H9 (cell line): ENCODE results near the gene DCST1. TPM values are rescaled to one million over a fixed set of nuclear protein-coding genes. Genes with fewer than 3 reads are reported as not detected.

Experiments used
- DNase-seq: peaks from one replicate; pipeline ENCODE4 v3.0.0-alpha.2; 2017
- H2AFZ ChIP-seq: one replicate; pipeline ENCODE4 v1.6.1; 2013; ENCODE audit warnings: mild to moderate bottlenecking, low read length, control low read depth, moderate library complexity
- H2AK5ac ChIP-seq: 2 replicates; pipeline ENCODE4 v1.6.1; 2013; ENCODE audit warnings: low read length, control low read depth, mixed read lengths; ENCODE audit not compliant: insufficient read length
- H2BK120ac ChIP-seq: one replicate; pipeline ENCODE4 v1.6.1; 2013; ENCODE audit warnings: low read depth, mild to moderate bottlenecking, low read length, control low read depth, inconsistent platforms; ENCODE audit not compliant: poor library complexity, severe bottlenecking
- H2BK12ac ChIP-seq: 2 replicates; pipeline ENCODE4 v1.6.1; 2013; ENCODE audit warnings: low read length, control low read depth, mixed read lengths, low read depth; ENCODE audit not compliant: insufficient read length
- H2BK15ac ChIP-seq: 2 replicates; pipeline ENCODE4 v1.6.1; 2013; ENCODE audit warnings: low read depth, low read length, control low read depth
- H2BK20ac ChIP-seq: one replicate; pipeline ENCODE4 v1.6.1; 2013; ENCODE audit warnings: low read depth, mild to moderate bottlenecking, low read length, control low read depth, inconsistent platforms; ENCODE audit not compliant: poor library complexity, severe bottlenecking
- H2BK5ac ChIP-seq: 2 replicates; pipeline ENCODE4 v1.6.1; 2013; ENCODE audit warnings: low read length, control low read depth, mixed read lengths; ENCODE audit not compliant: insufficient read length
- H3K14ac ChIP-seq: 2 replicates; pipeline ENCODE4 v1.6.1; 2013; ENCODE audit warnings: low read length, control low read depth; ENCODE audit not compliant: insufficient read depth
- H3K18ac ChIP-seq: 2 replicates; pipeline ENCODE4 v1.6.1; 2013; ENCODE audit warnings: low read depth, mild to moderate bottlenecking, mixed read lengths, low read length, control low read depth; ENCODE audit not compliant: insufficient read length
- H3K23ac ChIP-seq: 2 replicates; pipeline ENCODE4 v1.6.1; 2013; ENCODE audit warnings: low read length, control low read depth, mixed read lengths, low read depth; ENCODE audit not compliant: insufficient read length
- H3K23me2 ChIP-seq: 2 replicates; pipeline ENCODE4 v1.6.1; 2013; ENCODE audit warnings: low read depth, mild to moderate bottlenecking, mixed read lengths, low read length, control low read depth; ENCODE audit not compliant: insufficient read length, poor library complexity, severe bottlenecking
- H3K27ac ChIP-seq: 2 replicates; pipeline ENCODE4 v1.5.1; 2013; ENCODE audit warnings: low read length, control low read depth, mixed read lengths, low read depth; ENCODE audit not compliant: insufficient read length
- H3K27me3 ChIP-seq: 2 replicates; pipeline ENCODE4 v1.6.1; 2013; ENCODE audit warnings: low read length, control low read depth, inconsistent platforms; ENCODE audit not compliant: insufficient read depth
- H3K4ac ChIP-seq: 2 replicates; pipeline ENCODE4 v1.6.1; 2013; ENCODE audit warnings: low read depth, mild to moderate bottlenecking, control low read depth, inconsistent platforms, low read length, moderate library complexity
- H3K4me1 ChIP-seq: 2 replicates; pipeline ENCODE4 v1.6.1; 2013; ENCODE audit warnings: low read length, control low read depth, inconsistent platforms; ENCODE audit not compliant: insufficient read depth
- H3K4me2 ChIP-seq: 2 replicates; pipeline ENCODE4 v1.6.1; 2013; ENCODE audit warnings: low read length, control low read depth, mixed read lengths; ENCODE audit not compliant: insufficient read length, insufficient read depth
- H3K56ac ChIP-seq: 2 replicates; pipeline ENCODE4 v1.6.1; 2013; ENCODE audit warnings: low read depth, mild to moderate bottlenecking, mixed read lengths, low read length, control low read depth; ENCODE audit not compliant: insufficient read length
- H3K79me1 ChIP-seq: 2 replicates; pipeline ENCODE4 v1.6.1; 2013; ENCODE audit warnings: low read depth, mild to moderate bottlenecking, moderate library complexity, low read length, control low read depth, inconsistent platforms; ENCODE audit not compliant: insufficient read depth, poor library complexity, severe bottlenecking
- H3K79me2 ChIP-seq: 2 replicates; pipeline ENCODE4 v1.6.1; 2013; ENCODE audit warnings: low read length, control low read depth, inconsistent platforms; ENCODE audit not compliant: insufficient read depth
- H3K9ac ChIP-seq: 2 replicates; pipeline ENCODE4 v1.6.1; 2013; ENCODE audit warnings: low read length, control low read depth, mixed read lengths; ENCODE audit not compliant: insufficient read length; ENCODE audit errors: extremely low read depth
- H3K9me3 ChIP-seq: one replicate; pipeline ENCODE4 v1.6.1; 2013; ENCODE audit warnings: low read depth, low read length, inconsistent platforms; ENCODE audit not compliant: control insufficient read depth
- H3T11ph ChIP-seq: one replicate; pipeline ENCODE4 v1.6.1; 2013; ENCODE audit warnings: mild to moderate bottlenecking, low read length, control low read depth, inconsistent platforms
- H4K20me1 ChIP-seq: one replicate; pipeline ENCODE4 v1.6.1; 2013; ENCODE audit not compliant: control insufficient read depth, insufficient read length, insufficient read depth
- H4K5ac ChIP-seq: 2 replicates; pipeline ENCODE4 v1.6.1; 2013; ENCODE audit warnings: low read depth, mild to moderate bottlenecking, mixed read lengths, low read length, control low read depth; ENCODE audit not compliant: insufficient read length
- H4K8ac ChIP-seq: replicated peaks from 2 replicates; pipeline ENCODE4 v1.6.1; 2013; ENCODE audit warnings: low read length, control low read depth, mixed read lengths, low read depth; ENCODE audit not compliant: insufficient read length
- H4K91ac ChIP-seq: 2 replicates; pipeline ENCODE4 v1.6.1; 2013; ENCODE audit warnings: low read depth, mild to moderate bottlenecking, moderate library complexity, mixed read lengths, low read length, control low read depth; ENCODE audit not compliant: insufficient read length
- H3K27ac Mint-ChIP-seq, 3 experiments: 2 replicates in 2 of 3; 3 replicates in 1 of 3; pipeline ENCODE4 v1.8.0; 2020 to 2021; ENCODE audit warnings: mixed read lengths in 3 of 3, mild to moderate bottlenecking in 1 of 3, moderate library complexity in 1 of 3
- H3K27me3 Mint-ChIP-seq: 2 replicates; pipeline ENCODE4 v1.8.0; 2021; ENCODE audit warnings: low read depth, mild to moderate bottlenecking, moderate library complexity, mixed read lengths
- H3K36me3 Mint-ChIP-seq, 3 experiments: 2 replicates in 2 of 3; 3 replicates in 1 of 3; pipeline ENCODE4 v1.8.0; 2020 to 2021; ENCODE audit warnings: low read depth in 3 of 3, mixed read lengths in 3 of 3; ENCODE audit not compliant: insufficient read depth in 1 of 3
- H3K4me1 Mint-ChIP-seq, 2 experiments: 2 replicates each; pipeline ENCODE4 v1.8.0; 2020; ENCODE audit warnings: mixed read lengths in 2 of 2
- H3K4me3 Mint-ChIP-seq, 2 experiments: 2 replicates in 1 of 2; 3 replicates in 1 of 2; pipeline ENCODE4 v1.8.0; 2020 to 2021; ENCODE audit warnings: mild to moderate bottlenecking in 2 of 2, mixed read lengths in 2 of 2, moderate library complexity in 1 of 2
- H3K9me3 Mint-ChIP-seq, 2 experiments: 2 replicates in 1 of 2; 3 replicates in 1 of 2; pipeline ENCODE4 v1.8.0; 2020; ENCODE audit warnings: mild to moderate bottlenecking in 2 of 2, mixed read lengths in 2 of 2, moderate library complexity in 1 of 2
- WGBS: extraction: QIAGEN DNeasy Blood & Tissue Kit; methylation state at CpG from one replicate; pipeline ENCODE4 v1.1.7; 2013; ENCODE audit warnings: missing lambda C conversion rate, low lambda C conversion rate, mixed read lengths; ENCODE audit not compliant: insufficient read length; ENCODE audit errors: extremely low coverage; 5-methylcytosine and 5-hydroxymethylcytosine counted together
- total RNA-seq: library from RNA; stranded (reverse); gene quantifications from 2 replicates; pipeline ENCODE4 v1.2.1, GENCODE V29; 2021
- TF ChIP-seq, protein P1 (sequence below): fragments of 200-600 bp; sonication (generic); conservative IDR thresholded peaks from 3 replicates; pipeline ENCODE4 v1.8.0; 2021; ENCODE audit warnings: antibody characterized with exemption, mild to moderate bottlenecking

Gene DCST1
- total RNA-seq, 1 experiment from 2014 or later = not detected

DNA sequence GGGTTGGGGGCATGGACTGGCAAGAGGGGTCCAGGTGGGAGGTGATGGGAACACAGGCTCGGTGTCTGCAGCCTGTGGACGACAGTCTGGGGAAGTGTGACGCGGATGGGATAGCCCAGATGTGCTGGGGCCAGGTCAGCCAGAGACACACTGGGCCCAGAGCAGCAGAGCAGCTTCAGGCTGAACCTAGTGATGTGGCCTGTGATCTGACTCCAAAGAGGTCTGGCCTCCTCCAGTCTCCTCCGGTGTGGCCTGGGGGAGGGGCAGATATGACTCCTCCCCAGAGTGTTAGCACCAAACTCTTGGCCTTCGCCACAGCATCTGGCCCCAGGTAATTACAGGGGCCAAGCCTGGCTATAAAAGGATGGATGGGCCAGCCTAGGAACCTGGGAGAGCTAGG is 58.5 kb downstream of the DCST1 start:
- H3K23me2 ChIP-seq = peaks cover 6% of the 10 kb centered on the region
- no peak overlapping the region for H3K27ac Mint-ChIP-seq
- H3K36me3 Mint-ChIP-seq = 0 out of 7 replicates have a peak, but pooled peaks cover 0 to 4% (median 0%) of the 10 kb centered on the region in 3 experiments
- H2BK15ac ChIP-seq = no peak overlapping the region
- no peaks in the 10 kb centered on the region for H3K79me1 ChIP-seq
- H3K14ac ChIP-seq = no peak overlapping the region
- no peak overlapping the region for H2BK5ac ChIP-seq
- H3K9me3 ChIP-seq = no peaks in the 10 kb centered on the region
- no peaks in the 10 kb centered on the region for H3K4me1 ChIP-seq
- no peak overlapping the region for H3K27ac ChIP-seq
- peaks cover 2% of the 10 kb centered on the region; the same call in 1 of the 2 replicates for H3K27me3 ChIP-seq
- H3T11ph ChIP-seq = no peak overlapping the region
- no peak for DNase-seq
- H3K23ac ChIP-seq = no peak overlapping the region
- no peak overlapping the region for H3K4me3 Mint-ChIP-seq
- TF ChIP-seq, protein P1, sequence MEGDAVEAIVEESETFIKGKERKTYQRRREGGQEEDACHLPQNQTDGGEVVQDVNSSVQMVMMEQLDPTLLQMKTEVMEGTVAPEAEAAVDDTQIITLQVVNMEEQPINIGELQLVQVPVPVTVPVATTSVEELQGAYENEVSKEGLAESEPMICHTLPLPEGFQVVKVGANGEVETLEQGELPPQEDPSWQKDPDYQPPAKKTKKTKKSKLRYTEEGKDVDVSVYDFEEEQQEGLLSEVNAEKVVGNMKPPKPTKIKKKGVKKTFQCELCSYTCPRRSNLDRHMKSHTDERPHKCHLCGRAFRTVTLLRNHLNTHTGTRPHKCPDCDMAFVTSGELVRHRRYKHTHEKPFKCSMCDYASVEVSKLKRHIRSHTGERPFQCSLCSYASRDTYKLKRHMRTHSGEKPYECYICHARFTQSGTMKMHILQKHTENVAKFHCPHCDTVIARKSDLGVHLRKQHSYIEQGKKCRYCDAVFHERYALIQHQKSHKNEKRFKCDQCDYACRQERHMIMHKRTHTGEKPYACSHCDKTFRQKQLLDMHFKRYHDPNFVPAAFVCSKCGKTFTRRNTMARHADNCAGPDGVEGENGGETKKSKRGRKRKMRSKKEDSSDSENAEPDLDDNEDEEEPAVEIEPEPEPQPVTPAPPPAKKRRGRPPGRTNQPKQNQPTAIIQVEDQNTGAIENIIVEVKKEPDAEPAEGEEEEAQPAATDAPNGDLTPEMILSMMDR = no peak
- no peak overlapping the region for H3K4ac ChIP-seq
- no CpG with 5 or more reads among the region's 6 CpGs for WGBS
- H2BK120ac ChIP-seq = no peak overlapping the region
- no peak overlapping the region for H4K8ac ChIP-seq
- no peak overlapping the region for H3K9ac ChIP-seq
- no peak overlapping the region for H3K4me2 ChIP-seq
- peaks cover 17 to 30% of the 10 kb centered on the region in 2 experiments for H3K4me1 Mint-ChIP-seq
- H2BK12ac ChIP-seq = no peak overlapping the region
- H2BK20ac ChIP-seq = no peak overlapping the region
- no peak overlapping the region for H3K18ac ChIP-seq
- no peaks in the 10 kb centered on the region; a peak in 1 of 5 replicates for H3K9me3 Mint-ChIP-seq
- H2AFZ ChIP-seq = no peak overlapping the region
- H4K20me1 ChIP-seq = no peaks in the 10 kb centered on the region
- peaks cover 53% of the 10 kb centered on the region for H3K27me3 Mint-ChIP-seq
- H4K5ac ChIP-seq = no peak overlapping the region
- no peaks in the 10 kb centered on the region for H3K79me2 ChIP-seq
- H2AK5ac ChIP-seq = no peak overlapping the region
- H3K56ac ChIP-seq = no peak overlapping the region
- no peak overlapping the region for H4K91ac ChIP-seq
